ENCODE data around the gene EML6. TPM values are rescaled to one million over a fixed set of nuclear protein-coding genes. Genes with fewer than 3 reads are reported as not detected.

EML6 gene
- polyA plus RNA-seq, 2 of the 4 experiments (the other 2 are of a cell fraction), result 1.4 to 1.5 TPM

DNA sequence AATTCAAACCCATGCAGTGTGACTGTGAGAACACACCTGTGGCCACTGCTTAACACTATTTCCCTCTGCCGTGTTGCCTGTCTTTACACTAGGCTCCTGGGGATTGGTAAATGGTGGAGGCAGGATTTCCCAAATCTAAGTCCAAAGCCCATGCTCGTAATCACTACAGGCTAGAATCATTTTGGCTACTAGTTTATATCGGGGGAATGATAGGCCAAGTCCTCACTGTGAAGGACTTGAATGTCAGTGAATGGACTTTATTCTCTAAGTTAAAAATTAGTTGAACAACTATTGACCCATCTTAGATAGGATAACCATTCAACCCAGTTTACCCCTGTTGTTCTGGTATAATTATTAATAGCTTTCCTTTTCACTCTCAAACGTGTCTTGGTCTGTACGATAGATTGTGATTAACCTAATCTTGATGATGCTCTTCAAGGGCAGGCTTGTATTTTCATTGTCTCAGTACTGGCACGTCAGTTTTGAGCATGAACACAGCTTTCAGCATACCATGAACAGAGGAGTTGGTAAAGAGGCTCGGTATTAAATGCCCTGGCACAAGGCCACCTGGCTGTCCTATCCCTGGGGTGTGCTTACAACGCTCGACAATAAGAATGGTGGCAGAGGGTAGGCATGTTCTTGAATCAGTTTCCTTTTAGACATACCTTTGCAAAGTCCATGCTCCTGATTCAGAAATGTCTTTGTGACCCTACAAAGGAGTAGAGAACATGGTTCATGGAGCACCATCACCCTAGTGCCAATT lies 177.9 kb downstream of the EML6 start:
- H3K9me3 ChIP-seq, result no peaks in the 10 kb centered on the region
- ATAC-seq (no peak), FAIRE-seq (no peak), DNase-seq (ENCODE audit: low read depth in 1 of 2, low spot score in 1 of 2) (no peak)
- WGBS (ENCODE audit: missing lambda C conversion rate), result 80% methylated on average over 9 of the region's 9 CpGs
- H3K4me1 ChIP-seq, result peaks cover 19% of the 10 kb centered on the region
- ChIA-PET POLR2A (interaction anchor here (0.7 kb wide), 1 partner anchor 10 kb away, joined by 3 read pairs; no protein-coding TSS in a partner anchor), CTCF (interaction anchor here (0.9 to 10.0 kb wide), 15 partner anchors 9 to 307 kb away, joined by 3 to 236 read pairs (median 10); partner anchors contain the start of gene RTN4)
- H3K4me2 ChIP-seq, result no peak overlapping the region
- no peak overlapping the region for H3K27ac ChIP-seq
- no peak overlapping the region for H3K4me3 ChIP-seq
- no peak for TF ChIP-seq TP53 (CRISPR knock-in tag; IDR thresholded peaks at IDR 0.05)
- no peak for TF ChIP-seq NFE2L2 (conservative IDR thresholded peaks at IDR 0.05; ENCODE audit: low read length)
- no peak for TF ChIP-seq GATA3 (IDR thresholded peaks at IDR 0.05; ENCODE audit: borderline replicate concordance)
- TF ChIP-seq, protein P1, sequence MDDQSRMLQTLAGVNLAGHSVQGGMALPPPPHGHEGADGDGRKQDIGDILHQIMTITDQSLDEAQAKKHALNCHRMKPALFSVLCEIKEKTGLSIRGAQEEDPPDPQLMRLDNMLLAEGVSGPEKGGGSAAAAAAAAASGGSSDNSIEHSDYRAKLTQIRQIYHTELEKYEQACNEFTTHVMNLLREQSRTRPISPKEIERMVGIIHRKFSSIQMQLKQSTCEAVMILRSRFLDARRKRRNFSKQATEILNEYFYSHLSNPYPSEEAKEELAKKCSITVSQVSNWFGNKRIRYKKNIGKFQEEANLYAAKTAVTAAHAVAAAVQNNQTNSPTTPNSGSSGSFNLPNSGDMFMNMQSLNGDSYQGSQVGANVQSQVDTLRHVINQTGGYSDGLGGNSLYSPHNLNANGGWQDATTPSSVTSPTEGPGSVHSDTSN (IDR thresholded peaks at IDR 0.05), result no peak
- TF ChIP-seq CEBPB (IDR thresholded peaks at IDR 0.05), result no peak
- TF ChIP-seq POLR2A (IDR thresholded peaks at IDR 0.05; ENCODE audit: low read length), result no peak
- no peak for TF ChIP-seq EP300 (IDR thresholded peaks at IDR 0.05)
- no peak for TF ChIP-seq ZSCAN20 (CRISPR knock-in tag; IDR thresholded peaks at IDR 0.05)
- TF ChIP-seq, protein P2, sequence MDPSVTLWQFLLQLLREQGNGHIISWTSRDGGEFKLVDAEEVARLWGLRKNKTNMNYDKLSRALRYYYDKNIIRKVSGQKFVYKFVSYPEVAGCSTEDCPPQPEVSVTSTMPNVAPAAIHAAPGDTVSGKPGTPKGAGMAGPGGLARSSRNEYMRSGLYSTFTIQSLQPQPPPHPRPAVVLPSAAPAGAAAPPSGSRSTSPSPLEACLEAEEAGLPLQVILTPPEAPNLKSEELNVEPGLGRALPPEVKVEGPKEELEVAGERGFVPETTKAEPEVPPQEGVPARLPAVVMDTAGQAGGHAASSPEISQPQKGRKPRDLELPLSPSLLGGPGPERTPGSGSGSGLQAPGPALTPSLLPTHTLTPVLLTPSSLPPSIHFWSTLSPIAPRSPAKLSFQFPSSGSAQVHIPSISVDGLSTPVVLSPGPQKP (IDR thresholded peaks at IDR 0.05; ENCODE audit: low read depth, low read length), result no peak
- TF ChIP-seq PHF8 (IDR thresholded peaks at IDR 0.05; ENCODE audit: borderline replicate concordance, low read depth), result no peak
- TF ChIP-seq RCOR1 (IDR thresholded peaks at IDR 0.05; ENCODE audit: low read depth, low read length), result no peak
- no peak for TF ChIP-seq HOXB13 (CRISPR knock-in tag; IDR thresholded peaks at IDR 0.05; ENCODE audit: low read depth)
- no peak for TF ChIP-seq FOSB (CRISPR knock-in tag; IDR thresholded peaks at IDR 0.05)
- no peak for TF ChIP-seq ZFP36 (IDR thresholded peaks at IDR 0.05; ENCODE audit: borderline replicate concordance, partially characterized antibody)
- no peak for TF ChIP-seq MAZ (IDR thresholded peaks at IDR 0.05; ENCODE audit: borderline replicate concordance, low read depth, low read length)
- no peak for TF ChIP-seq ZNF302 (CRISPR knock-in tag; IDR thresholded peaks at IDR 0.05)
- TF ChIP-seq BHLHE40 (IDR thresholded peaks at IDR 0.05; ENCODE audit: low read depth, low read length), result no peak
- TF ChIP-seq KDM1A (IDR thresholded peaks at IDR 0.05; ENCODE audit: low read depth), result no peak
- TF ChIP-seq, protein P3, sequence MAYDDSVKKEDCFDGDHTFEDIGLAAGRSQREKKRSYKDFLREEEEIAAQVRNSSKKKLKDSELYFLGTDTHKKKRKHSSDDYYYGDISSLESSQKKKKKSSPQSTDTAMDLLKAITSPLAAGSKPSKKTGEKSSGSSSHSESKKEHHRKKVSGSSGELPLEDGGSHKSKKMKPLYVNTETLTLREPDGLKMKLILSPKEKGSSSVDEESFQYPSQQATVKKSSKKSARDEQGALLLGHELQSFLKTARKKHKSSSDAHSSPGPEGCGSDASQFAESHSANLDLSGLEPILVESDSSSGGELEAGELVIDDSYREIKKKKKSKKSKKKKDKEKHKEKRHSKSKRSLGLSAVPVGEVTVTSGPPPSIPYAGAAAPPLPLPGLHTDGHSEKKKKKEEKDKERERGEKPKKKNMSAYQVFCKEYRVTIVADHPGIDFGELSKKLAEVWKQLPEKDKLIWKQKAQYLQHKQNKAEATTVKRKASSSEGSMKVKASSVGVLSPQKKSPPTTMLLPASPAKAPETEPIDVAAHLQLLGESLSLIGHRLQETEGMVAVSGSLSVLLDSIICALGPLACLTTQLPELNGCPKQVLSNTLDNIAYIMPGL (CRISPR knock-in tag; IDR thresholded peaks at IDR 0.05; ENCODE audit: borderline replicate concordance), result no peak
- TF ChIP-seq, protein P4, sequence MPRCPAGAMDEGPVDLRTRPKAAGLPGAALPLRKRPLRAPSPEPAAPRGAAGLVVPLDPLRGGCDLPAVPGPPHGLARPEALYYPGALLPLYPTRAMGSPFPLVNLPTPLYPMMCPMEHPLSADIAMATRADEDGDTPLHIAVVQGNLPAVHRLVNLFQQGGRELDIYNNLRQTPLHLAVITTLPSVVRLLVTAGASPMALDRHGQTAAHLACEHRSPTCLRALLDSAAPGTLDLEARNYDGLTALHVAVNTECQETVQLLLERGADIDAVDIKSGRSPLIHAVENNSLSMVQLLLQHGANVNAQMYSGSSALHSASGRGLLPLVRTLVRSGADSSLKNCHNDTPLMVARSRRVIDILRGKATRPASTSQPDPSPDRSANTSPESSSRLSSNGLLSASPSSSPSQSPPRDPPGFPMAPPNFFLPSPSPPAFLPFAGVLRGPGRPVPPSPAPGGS (IDR thresholded peaks at IDR 0.05), result no peak

GRCh38 chr2:54902763-54903162 lies 179.3 kb downstream of the EML6 start:
- no peak overlapping the region for H3K4me2 ChIP-seq
- DNase-seq (ENCODE audit: low read depth in 1 of 2, low spot score in 1 of 2), result no peak
- no peak for ATAC-seq
- H3K27ac ChIP-seq, result peak overlapping the region; percentile 16 to 57; a peak in 2 of 6 replicates
- ChIA-PET POLR2A (no interaction called here), CTCF (interaction anchor here (1.0 to 10.0 kb wide), 3 partner anchors 50 to 269 kb away, joined by 3 to 236 read pairs (median 4); no protein-coding TSS in a partner anchor)
- no peak overlapping the region for H3K4me3 ChIP-seq
- no peaks in the 10 kb centered on the region for H3K9me3 ChIP-seq
- peaks cover 19% of the 10 kb centered on the region for H3K4me1 ChIP-seq
- TF ChIP-seq, protein P3 (CRISPR knock-in tag; IDR thresholded peaks at IDR 0.05; ENCODE audit: borderline replicate concordance), result no peak
- TF ChIP-seq NR3C1 (IDR thresholded peaks at IDR 0.05) (no peak), BHLHE40 (IDR thresholded peaks at IDR 0.05; ENCODE audit: low read depth, low read length) (no peak), RNF2 (IDR thresholded peaks at IDR 0.05; ENCODE audit: borderline replicate concordance, low read depth) (no peak), ZSCAN20 (CRISPR knock-in tag; IDR thresholded peaks at IDR 0.05) (no peak), FOSB (CRISPR knock-in tag; IDR thresholded peaks at IDR 0.05) (no peak), POLR2AphosphoS2 (conservative IDR thresholded peaks at IDR 0.05; ENCODE audit: low read length) (no peak)
- WGBS (ENCODE audit: missing lambda C conversion rate), result 90% methylated on average over 7 of the region's 7 CpGs
- no peak for FAIRE-seq

All from A549 (cell line).